Stimulated activated naive CD8-positive, alpha-beta T cell treated with anti-CD3 and anti-CD28 coated beads, Interleukin-15, Interleukin-2, amounts not matched to agents 100 ng/mL and 50 ng/mL, for 24 hours (primary cell): ENCODE results near the gene SGK1.
"Not testable (repeated sequence)": the region's sequence is repeated elsewhere in the genome, so short reads cannot be mapped to it uniquely, and the experiment has no call there.

ENCODE experiments used
- H3K27ac Mint-ChIP-seq: one replicate; pipeline ENCODE4 v1.8.0; 2021; ENCODE audit warnings: mild to moderate bottlenecking, mixed read lengths
- H3K27me3 Mint-ChIP-seq: one replicate; pipeline ENCODE4 v1.8.0; 2021; ENCODE audit warnings: mixed read lengths
- H3K36me3 Mint-ChIP-seq: one replicate; pipeline ENCODE4 v1.8.0; 2021; ENCODE audit warnings: low read depth, mixed read lengths
- H3K4me1 Mint-ChIP-seq: one replicate; pipeline ENCODE4 v1.8.0; 2021; ENCODE audit warnings: low read depth, mixed read lengths
- H3K4me3 Mint-ChIP-seq: one replicate; pipeline ENCODE4 v1.8.0; 2021; ENCODE audit warnings: mild to moderate bottlenecking, mixed read lengths
- H3K9me3 Mint-ChIP-seq: one replicate; pipeline ENCODE4 v1.8.0; 2021; ENCODE audit warnings: mixed read lengths

Gene SGK1

DNA sequence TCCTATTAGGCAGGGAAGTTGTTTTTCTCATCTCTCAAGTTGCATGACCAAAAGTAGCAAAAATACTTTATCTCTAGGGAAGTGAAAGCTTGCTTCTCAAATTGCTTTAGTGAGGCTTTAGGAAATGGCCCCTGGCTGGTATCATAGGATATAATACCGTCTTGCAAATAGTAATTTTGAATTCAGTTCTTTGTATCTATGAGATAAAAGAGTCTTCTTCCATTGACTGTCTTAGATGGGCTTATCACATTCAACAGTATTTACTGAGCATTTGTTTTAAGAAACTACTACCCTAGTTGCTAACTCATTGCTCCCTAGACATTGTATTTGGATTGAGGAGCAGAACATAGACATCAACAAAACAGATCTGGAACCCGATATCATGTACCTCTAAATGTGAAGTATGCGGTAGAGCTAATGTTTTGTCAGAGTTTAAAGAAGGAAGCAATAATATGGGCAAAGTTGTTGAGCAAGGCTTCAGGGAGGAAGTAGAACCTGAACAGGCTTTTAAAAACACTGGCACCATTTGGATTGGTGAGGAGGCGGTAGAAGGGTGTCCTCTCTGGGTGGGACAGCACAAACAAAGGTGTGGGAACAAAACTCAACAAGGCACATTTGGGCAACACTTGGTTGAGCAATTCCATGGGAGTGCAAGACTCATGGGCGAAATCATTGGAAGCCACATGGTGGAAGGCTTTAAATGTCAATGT, 101.5 kb downstream of the SGK1 start:
- Mint-ChIP-seq H3K36me3 (no peaks in the 10 kb centered on the region), H3K27me3 (no peaks in the 10 kb centered on the region), H3K4me3 (no peak overlapping the region), H3K9me3 (peaks cover 8% of the 10 kb centered on the region), H3K4me1 (peaks cover 15% of the 10 kb centered on the region), H3K27ac (no peak overlapping the region)

DNA sequence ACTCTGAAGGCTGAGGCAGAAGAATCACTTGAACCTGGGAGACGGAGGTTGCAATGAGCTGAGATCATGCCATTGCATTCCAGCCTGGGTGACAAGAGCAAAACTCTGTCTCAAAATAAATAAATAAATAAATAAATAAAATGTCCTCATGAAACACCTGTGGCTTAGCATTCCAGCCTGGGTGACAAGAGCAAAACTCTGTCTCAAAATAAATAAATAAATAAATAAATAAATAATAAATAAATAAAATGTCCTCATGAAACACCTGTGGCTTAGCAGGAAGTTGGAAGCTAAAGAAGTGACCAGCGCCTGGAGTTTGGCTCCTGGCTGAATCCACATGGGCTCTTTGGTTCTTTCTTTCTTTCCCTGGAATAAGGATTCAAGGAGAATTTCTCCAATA, 104.5 kb downstream of the SGK1 start:
- H3K36me3 Mint-ChIP-seq, H3K9me3 Mint-ChIP-seq, H3K4me3 Mint-ChIP-seq, H3K27me3 Mint-ChIP-seq, H3K27ac Mint-ChIP-seq: not testable (repeated sequence)
- peaks cover 15% of the 10 kb centered on the region for H3K4me1 Mint-ChIP-seq

DNA sequence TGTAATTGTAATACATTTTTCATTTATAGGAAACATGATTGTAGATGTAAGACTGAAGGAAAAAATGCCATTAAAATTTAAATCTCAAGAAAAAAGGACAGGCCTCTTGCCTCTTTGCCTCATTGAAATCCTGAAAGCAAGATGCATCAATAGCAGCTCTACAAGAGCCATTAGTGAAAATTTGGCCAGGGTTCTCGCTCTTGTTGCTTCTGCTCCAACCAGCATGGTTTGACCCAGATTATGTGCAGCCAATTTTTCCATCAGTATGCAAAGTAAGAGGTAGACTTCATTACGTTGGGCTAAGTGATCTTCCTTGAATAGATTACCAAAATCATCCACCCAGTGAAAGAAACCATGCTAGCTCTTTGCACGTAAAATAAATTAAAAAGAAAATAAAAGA, 106.6 kb downstream of the SGK1 start:
- Mint-ChIP-seq H3K4me3 (no peak overlapping the region), H3K9me3 (peaks cover under 1% of the 10 kb centered on the region), H3K27me3 (no peaks in the 10 kb centered on the region), H3K4me1 (peaks cover 4% of the 10 kb centered on the region), H3K27ac (no peak overlapping the region), H3K36me3 (no peaks in the 10 kb centered on the region)

DNA sequence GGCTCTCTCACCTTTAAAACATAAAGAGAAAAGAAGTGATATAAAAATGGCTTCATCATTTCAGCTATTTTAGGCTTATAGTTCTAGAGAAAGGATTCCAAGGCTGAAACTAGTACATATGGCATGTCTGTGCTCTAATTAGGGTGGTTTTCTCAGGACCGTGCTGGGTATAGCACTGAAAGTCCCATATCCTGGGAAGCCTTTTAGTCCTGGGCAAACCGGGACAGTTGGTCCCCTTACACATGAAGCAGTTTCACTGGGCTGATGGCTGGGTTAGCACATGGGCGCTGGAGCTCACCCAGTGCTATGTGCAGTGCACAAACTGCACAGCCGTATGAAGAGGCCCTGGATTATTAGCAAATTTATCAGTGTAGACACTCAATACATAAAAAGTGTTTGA, 110.5 kb downstream of the SGK1 start:
- H3K4me3 Mint-ChIP-seq = no peak overlapping the region
- H3K27ac Mint-ChIP-seq = no peak overlapping the region
- H3K36me3 Mint-ChIP-seq = no peaks in the 10 kb centered on the region
- no peaks in the 10 kb centered on the region for H3K27me3 Mint-ChIP-seq
- no peaks in the 10 kb centered on the region for H3K4me1 Mint-ChIP-seq
- peaks cover 3% of the 10 kb centered on the region for H3K9me3 Mint-ChIP-seq

DNA sequence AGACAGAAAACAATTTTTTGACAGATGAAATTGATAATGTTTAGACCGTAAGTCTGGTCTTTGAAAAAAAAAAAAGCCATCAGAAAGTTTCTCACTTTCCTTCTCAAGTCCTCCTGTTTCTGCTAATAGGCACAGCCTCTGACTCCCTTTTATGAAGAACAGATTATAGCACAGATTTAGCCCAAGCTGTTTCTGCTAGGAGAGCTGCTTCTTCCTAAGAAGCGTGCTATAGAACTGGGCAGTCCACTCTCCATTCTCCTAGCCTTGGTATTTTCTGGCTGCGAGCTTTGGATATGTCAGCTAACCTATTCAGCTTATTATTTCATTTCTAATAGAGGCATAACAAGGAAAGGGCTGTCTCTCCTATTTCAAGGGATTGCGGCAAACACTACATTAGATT, 112.5 kb downstream of the SGK1 start:
- no peak overlapping the region for H3K4me3 Mint-ChIP-seq
- H3K27ac Mint-ChIP-seq = no peak overlapping the region
- H3K36me3 Mint-ChIP-seq = no peaks in the 10 kb centered on the region
- H3K27me3 Mint-ChIP-seq = no peaks in the 10 kb centered on the region
- H3K9me3 Mint-ChIP-seq = peaks cover 3% of the 10 kb centered on the region
- H3K4me1 Mint-ChIP-seq = no peaks in the 10 kb centered on the region

DNA sequence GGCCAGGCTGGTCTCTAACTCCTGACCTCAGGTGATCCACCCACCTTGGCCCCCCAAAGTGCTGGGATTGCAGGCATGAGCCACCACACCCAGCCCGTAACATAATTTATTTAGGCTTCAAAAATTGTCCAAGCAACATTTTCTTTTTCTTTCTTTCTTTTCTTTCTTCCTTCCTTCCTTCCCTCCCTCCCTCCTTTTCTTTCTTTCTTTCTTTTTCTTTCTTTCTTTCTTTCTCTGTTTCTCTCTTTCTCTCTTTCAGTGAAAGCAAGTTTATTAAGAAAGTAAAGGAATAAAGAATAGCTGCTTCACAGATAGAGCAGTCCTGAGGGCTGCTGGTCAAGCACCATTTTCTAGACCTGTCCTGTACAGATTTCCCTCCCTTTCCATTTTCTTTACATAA, 113.2 kb downstream of the SGK1 start:
- not testable (repeated sequence) for H3K4me3 Mint-ChIP-seq, H3K9me3 Mint-ChIP-seq, H3K27me3 Mint-ChIP-seq, H3K27ac Mint-ChIP-seq, H3K4me1 Mint-ChIP-seq, H3K36me3 Mint-ChIP-seq

DNA sequence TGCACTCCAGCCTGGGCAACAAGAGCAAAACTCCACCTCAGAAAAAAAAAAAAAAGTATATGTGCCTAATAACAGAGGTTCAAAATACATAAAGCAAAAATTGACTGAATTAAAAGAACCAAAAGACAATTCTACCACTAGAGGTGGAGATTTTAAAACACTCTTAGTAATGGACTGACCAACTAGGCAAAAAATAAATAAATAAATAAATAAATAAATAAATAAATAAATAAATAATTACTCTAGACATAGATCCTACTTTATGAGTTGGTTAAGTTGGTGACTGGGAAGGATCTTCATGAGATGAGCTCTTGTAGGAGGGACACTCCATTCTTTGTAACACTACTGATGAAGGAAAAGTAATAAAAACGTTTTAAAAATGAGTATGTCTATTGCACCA, 113.9 kb downstream of the SGK1 start:
- Mint-ChIP-seq H3K36me3 (no peaks in the 10 kb centered on the region), H3K27me3 (no peaks in the 10 kb centered on the region), H3K27ac (no peak overlapping the region), H3K4me3 (no peak overlapping the region), H3K9me3 (peaks cover 3% of the 10 kb centered on the region), H3K4me1 (peaks cover 8% of the 10 kb centered on the region)

DNA sequence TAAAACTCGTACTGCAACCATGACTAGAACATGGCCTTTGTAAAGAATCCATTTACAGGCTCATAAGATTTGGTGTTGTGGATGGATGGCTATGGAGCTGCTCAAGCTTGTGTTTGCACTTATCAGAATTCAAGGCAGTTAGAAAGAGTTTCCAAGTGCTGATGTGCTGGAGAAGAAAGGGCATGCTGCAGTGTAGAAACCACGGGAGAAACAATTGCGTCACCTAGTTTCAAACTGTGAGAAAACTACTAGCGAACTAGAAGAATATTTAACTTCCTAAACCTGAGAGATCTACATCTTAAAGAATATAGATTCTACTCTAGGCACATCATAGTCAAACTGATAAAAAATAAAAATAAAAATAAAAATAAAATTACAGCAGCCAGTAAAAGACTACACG, 116.2 kb downstream of the SGK1 start:
- H3K36me3 Mint-ChIP-seq = peaks cover 4% of the 10 kb centered on the region
- H3K27ac Mint-ChIP-seq = no peak overlapping the region
- peaks cover 3% of the 10 kb centered on the region for H3K9me3 Mint-ChIP-seq
- H3K4me3 Mint-ChIP-seq = no peak overlapping the region
- no peaks in the 10 kb centered on the region for H3K27me3 Mint-ChIP-seq
- peaks cover 13% of the 10 kb centered on the region for H3K4me1 Mint-ChIP-seq

DNA sequence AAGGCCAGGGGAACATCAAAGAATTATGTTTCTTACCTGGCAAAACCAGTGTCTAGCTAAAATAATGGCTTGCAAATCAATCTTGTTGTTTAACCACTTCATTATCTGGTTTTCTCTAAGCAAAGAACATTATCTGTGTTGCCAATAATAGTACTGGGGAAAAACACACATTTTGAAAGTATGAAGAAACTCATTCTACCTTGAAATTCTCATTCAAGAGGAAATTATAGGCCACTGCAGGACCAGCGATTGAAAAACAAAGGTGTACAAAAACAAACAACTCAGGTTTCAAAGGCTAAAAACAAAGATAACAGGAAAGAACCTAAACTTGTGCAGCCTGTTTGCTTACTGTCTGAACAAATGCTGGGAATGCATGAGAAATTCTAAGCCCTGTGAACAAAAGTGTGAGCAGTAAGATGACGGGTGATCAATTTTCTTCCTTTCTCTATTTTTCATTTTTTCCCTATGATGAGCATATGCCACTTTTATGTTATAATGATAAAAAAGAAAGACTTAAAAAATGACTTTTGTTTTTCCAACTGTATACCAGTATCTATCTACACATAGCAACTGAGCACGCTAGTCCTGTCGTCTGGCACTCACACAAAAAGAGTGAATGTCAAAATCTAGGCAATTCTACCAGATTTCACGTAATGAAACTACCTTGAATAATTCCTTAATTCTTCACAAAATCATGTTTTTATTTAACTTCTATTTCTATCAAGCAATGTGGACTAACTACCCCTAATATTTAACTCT, 117.9 kb downstream of the SGK1 start:
- Mint-ChIP-seq H3K4me1 (peaks cover 17% of the 10 kb centered on the region), H3K27me3 (no peaks in the 10 kb centered on the region), H3K4me3 (no peak overlapping the region), H3K9me3 (peaks cover 3% of the 10 kb centered on the region), H3K36me3 (peaks cover 4% of the 10 kb centered on the region), H3K27ac (no peak overlapping the region)

DNA sequence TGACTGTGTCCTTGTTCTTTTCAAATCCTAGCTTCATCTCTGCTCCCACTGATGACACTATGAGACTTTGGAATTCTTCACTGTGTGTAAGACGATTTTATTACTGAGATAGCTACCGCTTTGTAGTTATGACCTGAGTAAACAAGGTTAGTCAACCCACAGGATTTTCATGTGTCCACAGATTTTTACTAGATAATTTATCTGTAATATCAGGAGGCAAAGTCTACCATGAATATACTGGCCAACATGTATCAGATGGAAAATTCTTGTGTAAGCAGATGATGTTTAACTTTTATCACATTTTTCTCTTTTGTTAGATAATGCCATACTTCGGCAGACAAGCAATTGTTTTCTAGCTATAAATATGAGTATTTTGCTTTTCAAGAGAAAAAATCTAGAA, 119.8 kb downstream of the SGK1 start:
- Mint-ChIP-seq H3K27me3 (no peaks in the 10 kb centered on the region), H3K27ac (no peak overlapping the region), H3K36me3 (peaks cover 4% of the 10 kb centered on the region), H3K4me3 (no peak overlapping the region), H3K9me3 (no peaks in the 10 kb centered on the region), H3K4me1 (peaks cover 17% of the 10 kb centered on the region)

DNA sequence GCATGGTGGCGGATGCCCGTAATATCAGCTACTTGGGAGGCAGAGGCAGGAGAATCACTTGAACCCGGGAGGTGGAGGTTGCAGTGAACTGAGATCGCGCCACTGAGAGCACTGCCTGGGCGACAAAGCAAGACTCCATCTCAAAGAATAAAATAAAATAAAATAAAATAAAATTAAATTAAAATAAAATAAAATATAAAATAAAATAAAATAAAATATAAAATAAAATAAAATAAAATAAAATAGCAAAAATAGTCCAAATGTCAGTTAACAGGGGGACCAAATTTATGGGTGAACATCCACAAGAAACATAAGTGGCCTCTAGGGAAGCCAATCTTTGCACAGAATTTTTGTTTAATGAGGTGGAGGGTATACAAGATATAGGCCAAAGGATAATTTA, 120.2 kb downstream of the SGK1 start:
- not testable (repeated sequence) for H3K9me3 Mint-ChIP-seq, H3K36me3 Mint-ChIP-seq, H3K4me3 Mint-ChIP-seq, H3K27ac Mint-ChIP-seq, H3K27me3 Mint-ChIP-seq
- peaks cover 17% of the 10 kb centered on the region for H3K4me1 Mint-ChIP-seq

DNA sequence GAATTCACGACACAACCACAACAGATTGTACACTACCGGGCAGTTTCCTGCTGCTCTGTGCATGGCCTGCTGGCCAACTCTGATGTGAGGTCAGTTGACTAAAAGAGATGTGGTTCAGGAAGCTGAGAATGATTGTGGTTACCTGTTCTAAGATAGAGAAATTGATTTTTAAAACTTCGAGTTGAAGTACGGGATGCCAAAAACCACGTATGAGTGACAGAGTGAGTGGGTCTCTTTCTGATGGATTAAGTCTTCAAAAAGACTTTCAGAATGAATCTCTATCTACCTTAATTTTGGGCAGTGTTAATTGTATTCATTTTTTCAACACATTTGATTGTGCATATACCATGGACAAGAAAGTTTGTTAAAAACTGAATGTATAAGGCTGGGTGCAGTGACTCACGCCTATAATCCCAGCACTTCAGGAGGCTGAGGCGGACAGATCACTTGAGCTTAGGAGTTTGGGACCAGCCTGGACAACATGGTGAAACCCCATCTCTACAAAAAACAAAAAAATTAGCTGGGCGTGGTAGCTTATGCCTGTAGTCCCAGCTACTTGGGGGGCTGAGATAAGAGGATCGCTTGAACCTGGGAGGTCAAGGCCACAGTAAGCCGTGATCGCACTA, 121.2 kb downstream of the SGK1 start:
- no peak overlapping the region for H3K27ac Mint-ChIP-seq
- H3K36me3 Mint-ChIP-seq = peaks cover 4% of the 10 kb centered on the region
- no peak overlapping the region for H3K4me3 Mint-ChIP-seq
- H3K4me1 Mint-ChIP-seq = peaks cover 17% of the 10 kb centered on the region
- H3K27me3 Mint-ChIP-seq = no peaks in the 10 kb centered on the region
- no peaks in the 10 kb centered on the region for H3K9me3 Mint-ChIP-seq

DNA sequence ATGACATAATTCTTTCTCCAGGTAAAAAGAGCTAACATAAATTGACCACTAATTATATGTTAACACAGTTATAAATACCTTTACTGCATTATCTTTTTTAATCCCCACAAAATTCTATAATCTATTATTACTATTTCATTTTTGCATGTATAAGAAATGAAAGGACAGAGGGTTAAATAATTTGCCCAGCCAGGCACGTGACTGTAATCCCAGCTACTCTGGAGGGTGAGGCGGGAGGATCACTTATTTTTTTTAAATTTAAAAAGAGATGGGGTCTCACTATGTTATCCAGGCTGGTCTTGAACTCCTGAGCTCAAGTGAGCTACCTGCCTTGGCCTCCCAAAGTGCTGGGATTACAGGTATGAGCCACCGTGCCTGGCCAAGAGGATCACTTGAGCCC, 121.9 kb downstream of the SGK1 start:
- no peaks in the 10 kb centered on the region for H3K27me3 Mint-ChIP-seq
- H3K4me3 Mint-ChIP-seq = no peak overlapping the region
- peaks cover 17% of the 10 kb centered on the region for H3K4me1 Mint-ChIP-seq
- peaks cover 4% of the 10 kb centered on the region for H3K36me3 Mint-ChIP-seq
- H3K27ac Mint-ChIP-seq = no peak overlapping the region
- no peaks in the 10 kb centered on the region for H3K9me3 Mint-ChIP-seq

DNA sequence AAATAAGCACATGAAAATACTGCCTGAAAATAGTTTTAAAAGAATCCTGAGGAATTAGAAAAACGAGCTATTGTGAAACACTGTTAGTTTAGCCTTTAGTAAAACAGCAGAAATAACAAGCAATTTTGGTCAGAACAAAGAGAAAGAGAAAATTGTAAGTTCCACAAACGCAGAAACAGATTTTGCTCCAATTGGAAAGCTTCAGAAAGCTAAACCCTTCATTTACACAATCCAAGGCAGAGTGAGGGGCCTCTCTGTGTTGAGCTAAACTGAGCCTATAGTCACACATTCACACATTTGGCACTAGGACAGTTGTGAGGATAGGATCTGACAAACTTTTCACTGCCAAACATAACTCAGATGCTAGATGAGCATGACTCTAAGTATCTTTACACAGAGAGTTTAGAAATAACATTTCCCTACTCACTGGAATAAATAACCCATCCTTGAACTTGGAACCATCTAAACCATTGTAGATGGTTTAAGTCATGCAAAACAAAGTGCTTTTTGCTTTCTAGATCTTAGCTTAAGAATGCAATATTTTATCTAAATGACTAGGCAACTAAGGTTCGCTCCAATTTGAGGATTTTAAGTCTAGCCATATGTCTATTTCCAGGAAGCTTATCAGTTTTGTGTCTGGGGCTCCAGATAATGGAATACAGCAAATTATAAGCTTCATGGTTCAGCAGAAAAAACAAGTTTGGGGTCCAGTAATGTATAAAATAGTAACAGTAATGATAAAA, 122.6 kb downstream of the SGK1 start:
- Mint-ChIP-seq H3K4me3 (no peak overlapping the region), H3K27me3 (no peaks in the 10 kb centered on the region), H3K4me1 (peaks cover 17% of the 10 kb centered on the region), H3K36me3 (peaks cover 4% of the 10 kb centered on the region), H3K9me3 (no peaks in the 10 kb centered on the region), H3K27ac (no peak overlapping the region)
